GM21529 (cell line): ENCODE data around the gene RYR3.

Experiments
- ATAC-seq: cut with Tn5 transposase; IDR thresholded peaks from one replicate; pipeline ENCODE4 v1.9.1; 2021; ENCODE audit not compliant: unreplicated experiment

Gene RYR3

DNA sequence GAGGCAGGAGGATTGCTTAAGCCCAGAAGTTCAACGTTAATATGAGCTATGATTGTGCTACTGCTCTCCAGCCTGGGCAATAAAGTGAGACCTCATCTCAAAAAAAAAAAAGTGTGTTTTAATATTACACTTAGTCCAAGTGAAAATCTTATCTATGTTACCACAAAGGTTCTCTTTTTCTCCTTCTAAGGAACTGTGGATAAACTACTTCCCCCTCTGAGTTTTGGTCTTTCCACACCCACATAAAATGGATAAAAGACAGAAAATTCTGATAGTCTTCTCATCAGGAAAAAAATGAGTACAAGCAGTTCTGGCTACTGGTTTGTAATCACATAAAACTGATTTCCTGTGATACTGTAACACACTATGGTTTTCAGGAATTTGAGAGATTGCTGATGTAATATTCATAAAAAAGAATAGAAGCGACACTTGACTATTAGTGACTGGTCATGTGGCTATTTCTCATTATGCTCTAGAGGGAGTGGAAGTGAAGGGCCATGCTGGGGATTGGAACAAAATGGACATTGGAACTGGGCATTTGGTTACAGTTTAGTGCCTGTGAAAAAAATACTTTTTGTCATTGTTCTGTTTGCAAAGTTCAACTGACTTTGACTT lies 68.2 kb downstream of the RYR3 start:
- ATAC-seq: no peak

DNA sequence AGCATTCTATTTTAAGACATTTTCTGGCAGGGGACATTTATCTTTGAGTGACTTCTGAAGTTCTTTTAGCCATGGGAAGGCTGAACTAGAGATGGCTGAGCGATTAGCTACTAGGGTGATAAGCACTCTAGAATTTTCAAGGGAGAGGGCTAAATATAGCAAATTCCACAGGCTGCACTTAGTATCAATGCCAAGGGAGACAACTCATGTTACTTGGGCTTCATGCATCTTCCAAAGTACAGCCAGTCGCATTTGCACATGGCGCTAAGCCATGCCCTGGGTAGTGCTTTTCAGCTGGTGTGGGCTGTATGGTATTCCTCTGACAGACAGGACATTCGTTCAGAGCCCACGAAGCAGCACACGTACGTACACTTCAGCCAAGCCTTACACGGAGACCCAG lies 69.6 kb downstream of the RYR3 start:
- ATAC-seq: no peak

- no peak for ATAC-seq
These were observed 71.7 kb downstream of the RYR3 start for GRCh38 chr15:33382491-33382890.

- no peak for ATAC-seq
These were observed 73.5 kb downstream of the RYR3 start for GRCh38 chr15:33384307-33384706.

DNA sequence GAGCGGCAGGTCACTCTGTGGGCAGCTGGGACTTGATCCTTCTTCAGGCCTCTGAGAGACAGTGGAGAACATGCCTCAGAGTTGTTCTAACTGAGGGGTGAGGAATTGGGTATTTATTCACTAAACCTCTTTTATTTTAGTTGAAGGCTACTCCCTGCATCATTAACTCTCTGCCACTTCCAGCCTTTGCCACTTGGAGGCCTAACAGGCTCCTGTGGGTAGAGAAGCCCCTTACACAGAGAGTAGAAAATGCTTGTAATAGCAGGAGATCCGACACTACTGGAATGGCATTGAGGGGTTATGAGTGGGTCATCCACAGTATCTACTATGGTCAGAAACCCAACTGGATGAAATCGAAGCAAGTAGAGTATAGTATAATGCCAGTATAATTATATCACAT lies 81.7 kb downstream of the RYR3 start:
- ATAC-seq: no peak

DNA sequence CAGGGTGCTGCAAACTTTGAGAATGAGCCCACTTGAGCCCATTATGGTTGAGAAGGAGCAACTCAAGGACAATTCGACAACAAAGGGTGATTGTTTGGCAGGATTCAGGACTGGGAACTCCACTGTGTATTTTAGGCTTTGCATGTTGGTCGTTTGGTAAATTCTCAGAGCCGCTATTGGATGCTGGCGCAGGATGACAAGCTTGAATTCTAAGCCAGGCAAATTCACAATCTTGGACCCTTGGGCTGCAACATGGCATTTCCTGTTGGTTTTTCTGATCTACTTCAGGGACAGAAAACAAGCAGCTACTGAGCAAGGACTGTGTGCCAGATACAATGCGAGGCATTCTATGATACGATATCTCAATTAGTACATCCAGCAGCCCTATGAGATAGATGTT lies 82.8 kb downstream of the RYR3 start:
- ATAC-seq: no peak

- no peak for ATAC-seq
These were observed 84.6 kb downstream of the RYR3 start for GRCh38 chr15:33395321-33395720.

DNA sequence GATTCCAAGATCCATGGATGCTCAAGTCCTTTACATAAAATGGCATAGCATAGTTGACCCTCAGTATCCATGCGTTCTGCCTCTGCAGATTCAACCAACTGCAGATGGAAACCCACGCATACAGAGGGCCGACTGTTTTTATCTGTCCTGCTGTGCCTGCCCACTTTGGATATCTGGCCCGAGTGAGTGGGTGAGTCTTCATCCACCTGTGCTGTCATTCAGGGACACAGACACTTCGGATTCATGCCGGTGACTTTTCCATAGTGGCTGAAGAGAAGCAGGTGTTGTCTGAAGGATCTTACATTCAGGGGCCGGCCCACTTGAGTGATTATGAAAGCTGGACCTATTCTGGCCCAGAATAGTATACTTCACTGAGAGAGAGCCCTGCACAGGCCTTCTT lies 85.1 kb downstream of the RYR3 start:
- no peak for ATAC-seq

GRCh38 chr15:33396475-33396874 lies 85.7 kb downstream of the RYR3 start:
- ATAC-seq: no peak

- no peak for ATAC-seq
These were observed 87.8 kb downstream of the RYR3 start for GRCh38 chr15:33398555-33398954.

- ATAC-seq: no peak
These were observed 90.2 kb downstream of the RYR3 start for GRCh38 chr15:33400941-33401340.

- no peak for ATAC-seq
These were observed 91.8 kb downstream of the RYR3 start for GRCh38 chr15:33402600-33402999.

- no peak for ATAC-seq
These were observed 94.3 kb downstream of the RYR3 start for GRCh38 chr15:33405096-33405495.

- no peak for ATAC-seq
These were observed 101.1 kb downstream of the RYR3 start for GRCh38 chr15:33411596-33412540.

GRCh38 chr15:33419701-33420100 lies 108.9 kb downstream of the RYR3 start:
- ATAC-seq: no peak

GRCh38 chr15:33424025-33424424 lies 113.3 kb downstream of the RYR3 start:
- no peak for ATAC-seq

DNA sequence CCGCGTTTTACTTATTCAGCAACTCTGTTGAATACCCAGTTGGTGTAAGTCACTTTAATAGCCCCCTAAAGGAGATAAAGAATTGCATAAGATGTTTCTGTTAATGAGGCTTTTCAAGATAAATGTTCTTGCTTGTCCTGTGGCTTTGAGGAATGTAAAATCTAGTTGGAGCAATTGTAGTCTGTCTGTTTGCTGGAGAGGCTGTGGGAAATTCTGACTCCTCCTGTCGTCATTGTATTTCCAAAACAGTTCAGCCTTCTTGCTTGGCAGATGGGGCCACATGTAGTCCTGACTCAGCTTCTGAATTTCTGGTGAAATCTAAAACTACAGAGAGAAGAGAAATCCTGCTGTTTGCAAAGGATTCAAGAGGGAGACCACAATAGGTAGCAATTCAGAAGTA lies 114.4 kb downstream of the RYR3 start:
- no peak for ATAC-seq

DNA sequence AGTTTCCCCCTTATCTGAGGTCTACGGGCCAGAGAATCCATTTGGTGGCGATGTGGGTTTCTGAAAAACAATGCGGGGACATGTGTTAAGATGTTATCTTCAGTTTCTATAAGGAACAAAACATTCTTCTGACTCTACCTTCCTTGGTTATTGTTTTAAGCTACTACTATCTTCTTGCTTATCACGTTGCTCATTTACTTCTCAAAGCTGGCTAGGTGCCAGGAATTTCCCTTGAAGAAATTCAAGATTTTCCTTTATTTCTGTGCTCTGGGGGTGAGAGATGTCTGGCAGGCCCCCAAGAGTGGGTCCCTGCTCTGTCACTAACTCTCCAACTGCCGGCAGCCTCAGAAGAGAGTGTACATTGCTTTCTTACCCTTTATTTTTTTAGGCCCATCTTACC lies 119.8 kb downstream of the RYR3 start:
- no peak for ATAC-seq

DNA sequence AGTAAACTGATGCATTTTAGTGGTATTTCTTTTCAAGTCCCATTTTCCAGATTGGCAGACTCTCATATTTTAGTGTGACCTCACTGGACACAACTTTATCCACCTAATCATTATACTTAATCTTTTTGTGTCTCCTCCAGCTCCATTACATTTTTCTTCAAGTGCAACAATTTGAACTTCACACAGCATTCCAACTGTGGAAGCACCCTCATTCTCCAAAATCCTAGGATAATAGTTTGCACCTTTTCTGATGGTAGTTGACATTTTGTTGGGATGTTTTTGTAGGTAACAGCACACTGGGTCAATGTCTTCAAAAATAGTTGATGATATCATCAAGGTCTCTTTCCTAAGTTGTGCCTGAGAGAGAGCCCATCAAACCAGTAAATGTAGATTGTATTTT lies 123.1 kb downstream of the RYR3 start:
- no peak for ATAC-seq

DNA sequence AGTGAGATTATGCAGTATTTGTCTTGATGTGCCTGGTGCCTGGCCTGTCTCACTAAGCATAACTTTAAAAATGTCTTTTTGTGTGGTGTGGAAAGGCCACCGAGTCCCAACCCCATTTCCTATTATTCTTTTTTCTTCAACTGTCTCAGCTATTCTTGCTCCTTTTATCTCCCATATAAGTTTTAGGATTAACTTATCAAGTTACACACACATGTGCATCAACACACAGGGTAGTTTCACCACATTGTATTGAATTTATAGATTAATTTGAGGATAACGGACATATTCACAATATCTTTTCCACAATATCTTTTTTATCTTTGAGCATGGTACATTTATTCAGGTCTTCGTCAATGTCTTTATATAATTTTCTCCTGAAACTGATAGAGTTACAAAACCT lies 127.6 kb downstream of the RYR3 start:
- ATAC-seq: no peak

DNA sequence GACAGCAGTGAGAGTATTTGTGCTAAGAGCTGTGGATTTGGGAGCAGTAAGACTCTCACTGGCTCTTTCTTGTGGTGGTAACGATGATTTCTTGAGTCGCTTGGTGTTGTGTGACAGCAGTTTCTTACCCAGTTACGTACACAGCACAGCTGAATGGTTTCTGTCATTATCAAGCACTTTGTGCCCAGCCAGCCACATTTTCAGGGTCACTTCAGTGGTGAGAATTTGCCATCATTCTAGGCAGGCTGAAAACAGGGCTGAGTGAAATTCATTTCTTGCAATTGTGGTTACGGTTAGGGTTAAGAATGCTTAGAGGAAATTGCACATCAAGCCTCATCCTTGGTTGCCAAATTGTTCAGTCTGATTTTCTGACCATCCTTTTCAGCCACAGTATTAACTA lies 130.1 kb downstream of the RYR3 start:
- no peak for ATAC-seq

DNA sequence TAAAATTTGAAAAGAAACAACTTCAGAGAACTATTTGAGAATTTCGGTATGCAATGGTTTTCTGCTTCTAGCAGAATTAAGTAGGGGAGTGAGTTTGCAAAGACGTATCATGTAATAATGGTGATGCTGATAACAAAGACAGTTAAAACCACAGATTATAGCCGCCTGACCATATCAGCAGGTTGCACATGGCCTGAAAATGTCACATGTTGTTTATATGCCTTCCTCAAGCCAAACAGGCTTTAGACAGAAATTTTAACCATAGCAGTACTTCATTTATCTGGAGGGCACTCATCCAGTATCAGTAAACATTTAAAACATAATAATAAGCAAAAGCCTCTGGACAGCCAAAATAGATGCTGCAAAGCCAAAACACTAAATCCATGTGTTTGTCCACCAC lies 131.7 kb downstream of the RYR3 start:
- ATAC-seq: no peak

DNA sequence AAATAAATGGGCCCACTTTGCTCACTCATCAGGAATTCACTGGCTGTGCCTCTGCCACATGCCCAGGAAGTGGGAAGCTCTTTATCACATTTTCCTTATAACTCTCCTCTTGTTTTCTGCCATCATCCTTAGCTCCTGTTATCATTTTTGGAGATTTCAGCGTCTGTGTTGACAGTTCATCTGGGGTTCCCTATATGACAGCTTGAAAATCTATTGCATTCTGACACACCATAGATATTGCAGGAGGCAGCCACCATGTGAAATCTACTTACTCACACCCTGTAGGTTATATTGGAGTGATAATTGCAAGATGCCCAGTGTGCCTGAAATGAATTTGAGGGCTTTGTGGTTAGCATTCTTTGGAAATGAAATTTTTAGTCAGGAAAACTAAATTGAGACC lies 132.9 kb downstream of the RYR3 start:
- ATAC-seq: no peak
